Stimulated activated naive B cell treated with anti-CD40 and anti-IgM and Interleukin-4, amounts not matched to agents 10 μg/mL and 1 μg/mL and 100 μg/mL, for 72 hours (primary cell): ENCODE measurements around the gene TNRC6C.

Experiments
- ATAC-seq, 2 donors: fragments of 150-1000 bp; cut with Tn5 transposase; replicated peaks; 2 replicates each; pipeline ENCODE4 v1.10.0; 2021; ENCODE audit warnings: moderate library complexity in 1 of 2
- DNase-seq: peaks from one replicate; pipeline ENCODE4 v3.0.0; 2021
- H3K27ac Mint-ChIP-seq: one replicate; pipeline ENCODE4 v1.8.0; 2022; ENCODE audit warnings: mild to moderate bottlenecking, mixed read lengths
- H3K27me3 Mint-ChIP-seq, 2 donors: one replicate each; pipeline ENCODE4 v1.8.0; 2022; ENCODE audit warnings: mixed read lengths in 2 of 2
- H3K36me3 Mint-ChIP-seq, 2 donors: one replicate each; pipeline ENCODE4 v1.8.0; 2022; ENCODE audit warnings: mixed read lengths in 2 of 2, mild to moderate bottlenecking in 1 of 2
- H3K4me1 Mint-ChIP-seq, 2 donors: one replicate each; pipeline ENCODE4 v1.8.0; 2022; ENCODE audit warnings: mixed read lengths in 2 of 2, mild to moderate bottlenecking in 1 of 2
- H3K4me3 Mint-ChIP-seq, 2 donors: one replicate each; pipeline ENCODE4 v1.8.0; 2022; ENCODE audit warnings: mild to moderate bottlenecking in 2 of 2, mixed read lengths in 2 of 2, moderate library complexity in 1 of 2
- H3K9me3 Mint-ChIP-seq, 2 donors: one replicate each; pipeline ENCODE4 v1.8.0; 2022; ENCODE audit warnings: mixed read lengths in 2 of 2, mild to moderate bottlenecking in 1 of 2

The TNRC6C gene

DNA sequence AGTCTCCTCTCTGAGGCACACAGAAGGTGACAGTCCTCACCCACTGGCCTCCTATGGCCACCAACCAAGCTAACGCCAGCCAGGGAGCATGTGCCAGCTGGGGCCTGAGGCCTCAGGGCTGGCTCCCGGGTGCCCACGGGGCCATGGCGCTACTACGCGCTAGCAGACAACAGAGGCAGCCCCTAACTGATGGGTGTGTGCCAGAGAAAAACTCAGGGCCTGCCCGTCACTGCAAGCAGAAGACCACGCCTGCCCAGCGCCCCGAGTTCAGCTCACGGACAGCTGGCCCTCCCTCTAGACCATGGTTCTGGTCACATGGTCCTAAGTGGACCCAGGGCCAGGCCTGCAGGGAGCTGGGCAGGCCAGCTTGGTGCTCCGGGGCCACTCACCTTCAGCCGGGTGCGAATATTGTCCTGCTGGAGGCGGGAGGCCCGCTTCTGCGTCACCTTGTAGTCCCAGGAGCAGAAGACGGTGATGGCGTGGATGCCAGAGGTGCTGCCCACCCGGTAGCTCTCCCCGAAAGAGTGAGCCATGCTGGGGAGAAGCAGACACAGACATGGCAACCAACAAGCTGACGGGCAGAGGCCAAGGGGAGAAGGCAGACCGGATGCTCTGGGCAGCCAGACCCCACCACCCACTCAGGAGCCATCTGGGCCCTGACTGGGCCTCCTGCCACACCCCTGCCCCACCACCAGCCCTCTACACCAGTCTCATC is 163.9 kb downstream of the TNRC6C start:
- DNase-seq (peak; percentile 12), ATAC-seq (no peak)
- Mint-ChIP-seq H3K27ac (peak overlapping the region; percentile 98), H3K27me3 (no peaks in the 10 kb centered on the region), H3K4me1 (peaks cover 64 to 89% of the 10 kb centered on the region in 2 donors), H3K4me3 (peak overlapping the region; percentile 81 to 97), H3K36me3 (peaks cover 71 to 84% of the 10 kb centered on the region in 2 donors), H3K9me3 (no peaks in the 10 kb centered on the region)

DNA sequence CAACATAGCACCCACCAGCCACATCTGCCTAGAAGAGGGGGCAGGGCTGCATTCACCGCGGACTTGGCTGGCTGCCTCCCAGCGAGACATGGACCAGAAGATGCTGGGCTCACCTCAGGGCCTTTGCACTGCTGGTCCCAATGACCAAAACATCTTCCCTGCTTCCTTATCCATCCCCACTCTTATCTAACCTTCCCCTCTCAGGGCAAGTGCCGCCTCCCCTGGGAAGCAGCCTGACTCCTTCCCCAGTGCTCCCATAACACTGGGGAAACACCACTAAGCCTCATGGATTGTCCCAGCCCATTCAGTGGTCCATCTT is 164.4 kb downstream of the TNRC6C start:
- Mint-ChIP-seq H3K4me3 (peak overlapping the region; percentile 81 to 97), H3K4me1 (peaks cover 68 to 89% of the 10 kb centered on the region in 2 donors), H3K27me3 (no peaks in the 10 kb centered on the region), H3K9me3 (no peaks in the 10 kb centered on the region), H3K36me3 (peaks cover 71 to 84% of the 10 kb centered on the region in 2 donors), H3K27ac (peak overlapping the region; percentile 98)
- ATAC-seq = no peak
- DNase-seq = no peak

DNA sequence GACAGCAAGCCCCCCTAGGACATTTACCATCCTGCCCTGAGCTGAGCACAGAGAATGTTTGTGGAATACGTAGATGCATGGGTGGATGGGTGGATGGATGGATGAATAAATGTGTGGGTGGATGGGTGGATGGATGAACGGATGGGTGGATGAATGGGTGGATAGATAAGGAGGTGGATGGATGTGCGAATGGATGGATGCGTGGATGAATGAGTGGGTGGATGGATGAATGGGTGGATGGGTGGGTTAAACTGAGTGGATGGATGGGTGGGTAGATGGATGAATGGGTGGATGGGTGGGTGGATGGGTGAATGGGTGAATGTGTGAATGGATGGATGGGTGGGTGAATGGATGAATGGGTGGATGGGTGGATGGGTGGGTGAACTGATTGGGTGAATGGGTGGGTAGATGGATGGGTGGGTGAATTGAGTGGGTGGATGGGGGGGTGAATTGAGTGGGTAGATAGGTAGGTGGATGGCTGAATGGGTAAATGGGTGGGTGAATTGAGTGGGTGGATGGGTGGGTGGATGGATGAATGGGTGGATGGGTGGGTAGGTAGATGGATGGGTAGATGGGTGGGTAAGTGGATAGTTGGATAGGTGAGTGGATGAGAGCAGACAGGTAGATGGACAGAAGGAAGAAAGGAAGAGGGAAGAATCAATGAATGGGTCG is 164.9 kb downstream of the TNRC6C start:
- no peak for ATAC-seq
- peaks cover 68 to 87% of the 10 kb centered on the region in 2 donors for H3K4me1 Mint-ChIP-seq
- H3K36me3 Mint-ChIP-seq = peaks cover 69 to 81% of the 10 kb centered on the region in 2 donors
- H3K4me3 Mint-ChIP-seq = peak overlapping the region; percentile 81 to 97
- DNase-seq = no peak
- no peaks in the 10 kb centered on the region for H3K9me3 Mint-ChIP-seq
- no peaks in the 10 kb centered on the region for H3K27me3 Mint-ChIP-seq
- H3K27ac Mint-ChIP-seq = peak overlapping the region; percentile 98

DNA sequence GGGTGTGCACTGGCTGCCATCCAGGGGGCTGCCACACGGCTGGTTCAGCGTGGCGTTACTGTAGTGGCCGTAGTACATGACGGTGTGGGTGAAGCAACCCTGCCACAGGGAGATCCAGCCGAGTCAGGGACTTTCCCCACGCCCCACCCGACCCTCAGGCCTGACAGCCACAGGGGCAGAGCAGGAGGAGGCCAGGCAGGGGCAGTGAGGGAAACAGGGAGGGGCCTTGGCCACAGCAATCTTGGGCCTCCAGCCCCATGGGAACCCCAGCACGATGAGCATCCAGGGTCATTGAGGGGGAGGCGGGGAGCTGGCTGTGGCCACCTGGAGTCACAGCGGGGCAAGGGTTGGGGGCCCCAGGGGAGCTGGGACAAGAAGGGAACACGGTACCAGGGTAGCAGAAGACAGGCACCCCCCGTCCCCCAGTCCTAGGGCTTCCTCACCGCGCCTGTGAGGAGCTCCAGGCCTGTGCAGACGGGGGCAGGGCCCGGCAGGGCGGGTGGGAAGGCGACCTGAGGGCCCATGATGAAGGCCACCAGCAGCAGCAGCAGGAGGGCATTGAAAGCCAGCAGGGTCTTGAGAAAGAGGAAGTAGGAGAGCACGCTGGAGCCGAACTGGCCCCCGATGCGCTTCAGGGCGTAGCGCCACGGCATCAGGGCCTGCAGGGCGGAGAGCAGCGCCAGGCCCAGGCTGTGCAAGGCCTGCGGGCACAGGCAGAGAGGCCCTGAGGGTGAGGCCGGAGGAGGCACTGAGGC is 165.8 kb downstream of the TNRC6C start:
- Mint-ChIP-seq H3K27me3 (no peaks in the 10 kb centered on the region), H3K36me3 (peaks cover 68 to 80% of the 10 kb centered on the region in 2 donors), H3K4me1 (peaks cover 72 to 89% of the 10 kb centered on the region in 2 donors), H3K9me3 (no peaks in the 10 kb centered on the region), H3K27ac (peak overlapping the region; percentile 98), H3K4me3 (peak overlapping the region; percentile 81 to 97)
- DNase-seq (peak; percentile 82), ATAC-seq (peak; percentile 51 to 55)

DNA sequence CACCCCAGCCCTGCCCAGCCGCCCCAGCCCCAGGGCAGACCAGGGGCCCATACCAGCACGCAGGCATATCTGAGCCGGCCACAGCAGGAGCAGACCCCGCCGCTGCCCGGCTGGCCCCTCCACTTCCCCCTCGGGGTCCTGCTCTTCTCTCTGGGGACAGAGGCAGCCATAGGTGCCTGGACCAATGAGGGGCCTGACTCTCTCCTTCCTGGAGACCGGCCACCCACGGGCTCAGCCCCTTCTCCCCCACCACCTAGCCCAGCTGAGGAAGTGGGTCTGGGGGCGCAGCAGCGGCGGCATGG is 166.3 kb downstream of the TNRC6C start:
- H3K36me3 Mint-ChIP-seq = peaks cover 67 to 84% of the 10 kb centered on the region in 2 donors
- DNase-seq = no peak
- no peaks in the 10 kb centered on the region for H3K9me3 Mint-ChIP-seq
- H3K4me3 Mint-ChIP-seq = peak overlapping the region; percentile 95 to 97
- H3K4me1 Mint-ChIP-seq = peaks cover 75 to 92% of the 10 kb centered on the region in 2 donors
- no peaks in the 10 kb centered on the region for H3K27me3 Mint-ChIP-seq
- peak in 1 of 2 donors; percentile 0 for ATAC-seq
- peak overlapping the region; percentile 98 for H3K27ac Mint-ChIP-seq

DNA sequence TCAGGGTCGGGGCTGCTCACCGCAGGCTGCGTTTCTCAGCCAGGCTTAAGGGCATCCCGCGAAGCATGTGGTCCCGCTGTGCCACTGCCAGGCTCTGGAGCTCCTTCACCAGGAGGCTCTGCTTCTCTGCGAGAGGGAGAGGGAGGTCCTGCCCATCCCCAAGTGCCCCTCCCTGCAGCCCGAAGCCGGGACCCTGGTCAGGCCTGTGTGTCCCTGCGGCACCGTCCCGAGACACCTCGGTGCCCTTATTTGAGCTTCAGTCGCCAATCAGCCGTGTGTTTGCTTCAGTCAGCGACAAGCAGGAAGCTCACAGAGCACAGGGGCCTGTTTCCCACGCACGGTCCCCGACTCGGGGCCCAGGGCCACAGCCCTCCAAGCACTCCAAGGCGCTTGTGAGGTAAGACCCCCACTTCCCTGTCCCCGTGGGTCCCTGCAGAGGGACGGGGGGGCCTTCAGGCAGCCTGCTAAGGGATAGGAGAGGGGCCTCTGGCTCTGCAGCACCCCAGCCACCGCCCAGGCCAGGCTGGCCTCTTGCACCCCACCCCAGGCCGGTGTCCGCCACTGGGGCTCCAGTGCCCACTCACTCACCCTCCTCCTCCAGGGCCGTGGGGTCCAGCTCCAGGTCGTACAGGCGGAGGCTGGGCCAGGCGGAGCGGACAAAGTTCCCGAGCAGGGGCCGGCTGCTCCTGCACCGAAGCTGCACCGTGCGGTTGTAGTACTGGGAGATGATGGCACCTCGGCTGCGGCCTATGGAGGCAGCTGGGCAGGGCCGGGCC is 166.8 kb downstream of the TNRC6C start:
- Mint-ChIP-seq H3K9me3 (no peaks in the 10 kb centered on the region), H3K27me3 (no peaks in the 10 kb centered on the region), H3K4me1 (peaks cover 78 to 95% of the 10 kb centered on the region in 2 donors), H3K36me3 (peaks cover 67 to 84% of the 10 kb centered on the region in 2 donors), H3K27ac (peak overlapping the region; percentile 98), H3K4me3 (peak overlapping the region; percentile 95 to 97)
- DNase-seq (peak; percentile 36), ATAC-seq (no peak)

DNA sequence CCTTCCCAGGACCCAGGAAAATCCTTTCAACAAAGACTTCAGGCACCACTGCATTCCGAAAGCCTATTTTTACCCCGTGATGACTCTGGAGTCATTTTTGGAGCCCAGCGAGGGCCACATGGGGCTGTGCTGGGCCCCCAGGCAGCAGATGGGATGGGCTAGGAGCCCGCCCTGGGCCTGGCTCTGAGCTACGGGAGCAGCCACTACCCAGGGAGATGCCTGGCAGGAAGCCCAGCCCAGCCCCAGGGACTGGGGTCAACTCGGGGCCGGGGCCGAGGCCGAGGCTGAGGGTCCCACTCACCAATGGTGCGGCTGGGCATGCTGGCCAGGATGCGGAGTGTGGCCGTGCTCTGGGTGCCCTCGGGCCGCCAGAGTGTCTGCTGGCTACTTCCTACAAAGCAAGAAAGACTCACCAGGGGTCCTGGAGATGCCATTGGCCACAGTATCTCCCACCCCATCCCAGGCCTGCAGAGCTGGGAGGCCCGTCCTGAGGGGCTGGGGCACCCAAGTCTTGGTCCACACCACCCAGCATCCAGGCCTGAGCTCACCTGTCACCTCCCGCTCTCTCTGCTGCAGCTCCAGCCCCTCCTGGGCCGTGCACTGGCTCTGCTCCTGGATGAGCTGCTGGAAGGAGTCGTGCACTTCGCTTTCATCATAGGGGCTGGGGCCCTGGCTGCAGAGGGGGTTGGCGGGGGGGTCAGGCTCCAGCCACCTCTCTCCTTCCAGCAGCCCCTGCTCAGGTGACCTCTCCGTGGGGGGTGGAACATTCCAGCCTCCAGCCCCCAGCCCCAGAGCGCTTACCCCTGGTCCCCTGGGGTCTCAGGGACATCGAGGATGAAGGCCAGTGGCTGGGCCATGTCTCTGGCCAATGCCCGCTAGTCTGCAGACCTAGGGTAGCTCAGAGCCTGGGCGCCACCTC is 167.7 kb downstream of the TNRC6C start:
- no peak for ATAC-seq
- Mint-ChIP-seq H3K4me3 (peak overlapping the region; percentile 95 to 97), H3K27ac (peak overlapping the region; percentile 98), H3K4me1 (peaks cover 77 to 94% of the 10 kb centered on the region in 2 donors), H3K27me3 (no peaks in the 10 kb centered on the region), H3K9me3 (no peaks in the 10 kb centered on the region), H3K36me3 (peaks cover 67 to 84% of the 10 kb centered on the region in 2 donors)
- peak; percentile 15 for DNase-seq

DNA sequence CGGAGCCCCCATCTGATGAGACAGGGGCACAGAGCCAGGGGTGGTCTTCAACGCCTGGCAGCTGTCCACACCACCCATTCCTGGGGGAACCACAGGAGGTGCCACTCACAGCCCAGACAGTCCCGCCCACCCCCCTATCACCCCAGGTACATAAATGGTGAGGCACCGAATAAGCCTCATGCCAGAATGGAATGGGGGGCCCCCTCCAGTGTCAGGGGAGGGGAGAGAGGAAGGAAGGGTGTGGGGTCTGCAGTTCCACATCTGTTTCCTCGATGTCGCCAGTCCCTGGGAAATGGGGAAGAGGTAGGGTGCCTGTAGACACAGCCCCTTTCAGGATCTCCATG is 168.4 kb downstream of the TNRC6C start:
- Mint-ChIP-seq H3K27ac (peak overlapping the region; percentile 98), H3K9me3 (no peaks in the 10 kb centered on the region), H3K4me1 (peaks cover 70 to 88% of the 10 kb centered on the region in 2 donors), H3K4me3 (peak overlapping the region; percentile 95 to 97), H3K27me3 (no peaks in the 10 kb centered on the region), H3K36me3 (peaks cover 65 to 82% of the 10 kb centered on the region in 2 donors)
- DNase-seq (no peak), ATAC-seq (no peak)

DNA sequence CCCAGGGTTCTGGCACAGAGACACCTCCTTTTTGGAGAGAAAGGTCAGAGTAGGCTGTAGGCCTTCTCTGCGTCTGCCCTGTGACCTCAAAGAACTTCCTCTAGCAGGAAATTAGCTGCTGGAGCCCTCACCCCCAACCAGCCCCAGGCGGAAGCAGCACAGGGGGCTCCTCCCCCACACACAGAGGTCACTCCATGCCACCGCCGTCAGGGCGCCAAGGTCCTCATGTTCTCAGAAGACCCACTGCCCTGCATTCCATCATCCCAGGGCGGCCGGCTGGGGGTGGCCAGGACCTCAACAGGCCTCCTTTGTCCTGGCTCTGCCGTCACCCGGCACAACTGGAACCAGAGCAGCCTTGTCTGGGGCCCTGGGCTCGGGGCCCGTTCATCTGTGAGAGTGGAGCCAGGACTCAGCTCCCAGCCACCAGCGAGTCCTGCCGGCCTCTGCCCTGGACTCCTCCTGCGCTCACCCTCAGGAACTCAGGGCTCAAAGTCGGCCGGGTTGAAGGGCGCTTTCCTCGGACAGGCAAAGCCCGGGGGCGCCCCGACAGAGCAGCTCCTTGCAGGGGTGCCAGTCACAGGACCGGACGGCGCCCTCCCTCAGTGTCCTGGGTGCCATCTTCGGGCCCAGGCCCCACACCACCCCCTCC is 168.9 kb downstream of the TNRC6C start:
- Mint-ChIP-seq H3K4me3 (peak overlapping the region; percentile 95 to 97), H3K4me1 (peaks cover 69 to 86% of the 10 kb centered on the region in 2 donors), H3K9me3 (no peaks in the 10 kb centered on the region), H3K27me3 (no peaks in the 10 kb centered on the region), H3K27ac (peak overlapping the region; percentile 98), H3K36me3 (peaks cover 63 to 81% of the 10 kb centered on the region in 2 donors)
- ATAC-seq = peak; percentile 19 to 21
- DNase-seq = peak; percentile 73

DNA sequence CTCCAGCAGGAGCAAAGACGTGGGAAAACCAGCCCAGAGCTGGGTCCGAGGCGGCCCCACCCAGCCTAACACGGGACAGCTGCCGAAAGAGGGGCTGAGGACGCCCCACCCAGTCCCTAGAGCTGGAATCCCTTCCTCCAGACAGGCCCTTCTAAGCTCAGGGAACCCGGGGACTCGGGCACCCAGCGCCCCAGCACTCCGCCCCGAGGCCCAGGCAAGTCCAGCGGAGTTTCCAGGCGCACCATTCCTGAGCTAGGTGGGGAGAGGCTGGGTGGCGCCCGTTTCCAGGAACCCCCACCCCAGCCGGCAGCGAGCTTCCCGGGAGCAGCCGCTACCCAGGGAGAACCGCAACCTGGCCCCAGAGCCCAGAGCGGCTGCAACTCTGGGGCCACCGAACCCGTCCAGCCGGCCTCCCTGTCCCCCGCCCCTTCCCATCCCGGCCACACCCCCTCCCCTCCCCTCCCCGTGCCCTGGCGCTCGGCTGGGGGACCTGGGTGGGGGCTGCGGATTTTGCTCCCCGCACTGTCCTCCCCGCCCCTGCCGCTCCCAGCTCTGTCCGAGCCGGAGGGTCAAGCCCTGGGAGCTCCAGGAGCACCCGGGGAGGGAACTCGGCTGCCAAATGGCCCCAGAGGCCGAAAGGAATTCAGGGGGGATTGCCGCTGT is 169.5 kb downstream of the TNRC6C start:
- no peaks in the 10 kb centered on the region for H3K9me3 Mint-ChIP-seq
- peaks cover 63 to 81% of the 10 kb centered on the region in 2 donors for H3K36me3 Mint-ChIP-seq
- H3K4me1 Mint-ChIP-seq = peaks cover 66 to 86% of the 10 kb centered on the region in 2 donors
- peak overlapping the region; percentile 95 to 97 for H3K4me3 Mint-ChIP-seq
- H3K27ac Mint-ChIP-seq = peak overlapping the region; percentile 98
- no peak for DNase-seq
- no peaks in the 10 kb centered on the region for H3K27me3 Mint-ChIP-seq
- no peak for ATAC-seq

DNA sequence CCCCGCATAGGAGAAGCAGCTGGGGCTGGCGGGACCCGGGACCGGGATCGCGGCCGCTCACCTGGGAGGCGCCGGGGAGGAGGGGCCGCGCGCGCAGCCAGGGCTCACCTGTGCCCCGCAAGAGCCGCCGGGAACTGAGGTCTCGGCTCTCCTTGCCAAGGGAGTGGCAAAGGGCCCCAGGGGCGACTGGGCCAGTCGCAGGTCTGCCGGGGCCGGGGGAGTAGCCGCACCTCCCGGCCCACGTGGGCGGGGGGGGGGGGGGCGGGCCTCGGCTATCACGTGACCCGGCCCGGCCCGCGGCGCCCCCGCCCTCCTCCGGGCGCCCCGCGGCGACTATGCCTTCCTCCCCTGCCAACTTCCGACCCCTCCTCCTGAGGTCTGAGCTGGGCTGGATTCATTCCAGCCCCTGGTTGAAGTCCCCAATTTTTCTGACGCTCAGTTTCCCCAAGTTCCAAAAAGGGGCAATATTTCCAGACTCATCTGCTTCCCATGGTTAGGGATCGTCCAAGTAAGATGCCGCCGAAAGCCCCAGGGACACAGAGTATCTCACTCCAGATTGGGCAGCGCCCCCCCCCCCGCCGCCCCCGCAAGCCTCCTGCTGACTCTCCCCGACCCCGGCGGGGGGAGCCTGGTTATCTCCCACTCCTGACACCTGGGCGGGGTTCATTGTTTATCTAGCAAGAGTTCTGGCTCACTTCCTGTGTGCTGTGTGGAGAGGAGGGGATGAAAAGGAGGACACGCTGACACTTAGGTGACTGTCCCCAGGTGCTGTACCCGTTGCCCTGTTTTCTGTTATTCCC is 170.2 kb downstream of the TNRC6C start, which contains the start of gene TMC6:
Gene TMC6 (minus strand): TSS at position 205 of the 800 bp plus-strand sequence. CDS start 1,923 bp downstream, outside the sequence.
- H3K27me3 Mint-ChIP-seq = no peaks in the 10 kb centered on the region
- H3K27ac Mint-ChIP-seq = peak within 1 kb of the TSS; percentile 98
- no peaks in the 10 kb centered on the region for H3K9me3 Mint-ChIP-seq
- H3K4me1 Mint-ChIP-seq = peaks cover 65 to 86% of the 10 kb centered on the region in 2 donors
- H3K36me3 Mint-ChIP-seq = peaks cover 63 to 81% of the 10 kb centered on the region in 2 donors
- ATAC-seq (peak; percentile 22 to 25), DNase-seq (peak; percentile 79)
- peak within 1 kb of the TSS; percentile 96 to 97 for H3K4me3 Mint-ChIP-seq
